GM18502 (cell line): ENCODE results near the gene TMEM176B.
"Not testable (repeated sequence)": the region's sequence is repeated elsewhere in the genome, so short reads cannot be mapped to it uniquely, and the experiment has no call there.

ENCODE experiments used
- ATAC-seq: cut with Tn5 transposase; IDR thresholded peaks from one replicate; pipeline ENCODE4 v1.9.1; 2021; ENCODE audit warnings: mild to moderate bottlenecking; ENCODE audit not compliant: unreplicated experiment, poor library complexity

Gene TMEM176B

DNA sequence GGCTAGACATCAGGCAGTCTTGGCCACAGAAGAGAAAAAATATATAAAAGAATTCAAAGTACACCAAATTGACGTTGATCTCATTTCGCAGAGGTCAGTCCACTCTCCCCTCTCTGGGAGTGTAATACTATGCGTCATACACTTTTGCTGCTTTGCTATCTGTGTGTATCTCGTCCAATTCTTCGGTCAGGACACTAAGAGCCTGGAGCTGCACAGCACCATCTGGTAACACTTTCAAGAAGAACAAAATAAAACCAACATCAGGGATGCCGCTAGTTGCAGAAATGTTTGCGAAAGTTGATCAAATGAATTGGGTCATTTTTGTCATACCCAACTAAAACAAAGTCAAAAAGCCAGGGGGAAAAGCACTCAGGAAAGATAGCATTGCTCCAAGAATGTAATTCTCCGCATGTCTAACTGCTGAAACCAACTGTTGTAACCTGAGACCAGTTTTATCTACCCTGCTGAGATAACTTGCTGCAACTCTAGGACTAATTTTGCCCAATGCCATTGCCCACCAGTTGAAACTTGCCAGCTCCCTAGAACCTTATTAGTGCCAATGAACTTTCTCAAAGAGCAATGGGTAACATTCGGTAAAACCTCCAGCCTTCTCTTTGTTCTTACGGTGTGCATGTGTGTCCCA lies 23.4 kb upstream of the TMEM176B start:
- no peak for ATAC-seq

DNA sequence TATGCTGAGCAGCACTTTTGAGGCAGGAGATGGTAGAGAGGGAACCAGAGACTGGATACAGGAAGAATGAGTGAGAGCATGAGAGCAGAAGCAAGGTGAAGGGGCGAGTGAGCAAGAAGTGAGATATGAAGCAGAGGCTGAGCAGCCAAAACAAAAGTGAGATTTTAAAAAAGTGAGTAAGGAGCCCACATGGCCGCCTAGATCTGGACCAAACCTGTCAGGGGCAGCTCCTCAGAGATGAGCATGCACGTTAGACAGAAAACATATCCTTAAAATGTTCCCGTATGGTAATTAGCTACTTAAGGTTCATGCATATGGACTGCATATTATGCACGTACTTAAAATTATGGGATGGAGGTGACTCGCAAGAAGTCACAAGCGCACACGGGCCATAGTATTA lies 22.9 kb upstream of the TMEM176B start:
- ATAC-seq, result no peak

DNA sequence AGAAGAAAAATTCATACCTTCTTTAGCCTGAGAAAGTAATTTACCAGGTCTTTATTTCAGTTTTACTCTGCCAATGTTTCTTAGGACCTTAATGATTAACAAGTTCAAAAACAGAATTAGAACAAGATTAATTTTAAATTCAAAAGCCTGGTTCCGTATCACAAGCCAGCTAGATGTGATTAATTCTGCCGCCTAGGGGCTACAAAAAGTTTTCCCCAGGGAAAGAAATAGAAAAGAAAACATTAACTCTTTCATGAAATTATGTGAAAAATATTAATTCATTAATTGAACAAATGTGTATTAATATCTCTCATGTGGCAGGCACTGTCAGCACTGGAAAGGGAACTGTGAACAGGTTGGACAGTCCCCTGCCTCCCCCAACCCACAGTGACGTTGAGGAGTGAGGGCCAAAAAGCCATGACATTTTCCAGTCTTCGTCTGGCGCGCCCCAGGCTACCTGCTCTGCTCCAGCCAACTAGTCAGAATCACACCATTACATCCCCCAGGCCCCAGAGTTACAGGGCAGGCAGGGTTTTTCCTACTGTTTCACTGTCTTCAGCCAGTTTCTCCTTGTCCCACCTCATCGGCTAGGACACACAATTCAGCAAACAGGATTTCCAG lies 20.5 kb upstream of the TMEM176B start:
- ATAC-seq, result no peak

- no peak for ATAC-seq
These were observed 20.0 kb upstream of the TMEM176B start for GRCh38 chr7:150820148-150820547.

DNA sequence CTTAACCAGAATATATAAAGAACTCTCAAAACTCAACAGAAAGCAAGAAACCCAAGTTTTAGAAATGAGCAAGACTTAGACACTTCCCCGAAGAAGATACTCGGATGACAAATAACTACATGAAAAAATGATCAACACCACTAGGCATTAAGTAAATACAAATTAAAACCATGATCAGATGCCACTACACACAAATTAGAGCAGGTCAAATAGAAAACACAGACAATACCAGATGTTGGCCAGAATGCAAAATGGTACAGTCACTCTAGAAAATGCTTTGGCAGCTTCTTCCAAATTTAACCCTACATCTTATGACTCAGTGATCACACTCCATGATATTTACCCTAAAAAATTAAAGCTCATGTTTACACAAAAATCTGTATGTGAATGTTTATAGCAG lies 18.8 kb upstream of the TMEM176B start:
- ATAC-seq, result no peak

- no peak for ATAC-seq
These were observed 14.3 kb upstream of the TMEM176B start for GRCh38 chr7:150814328-150815001.

DNA sequence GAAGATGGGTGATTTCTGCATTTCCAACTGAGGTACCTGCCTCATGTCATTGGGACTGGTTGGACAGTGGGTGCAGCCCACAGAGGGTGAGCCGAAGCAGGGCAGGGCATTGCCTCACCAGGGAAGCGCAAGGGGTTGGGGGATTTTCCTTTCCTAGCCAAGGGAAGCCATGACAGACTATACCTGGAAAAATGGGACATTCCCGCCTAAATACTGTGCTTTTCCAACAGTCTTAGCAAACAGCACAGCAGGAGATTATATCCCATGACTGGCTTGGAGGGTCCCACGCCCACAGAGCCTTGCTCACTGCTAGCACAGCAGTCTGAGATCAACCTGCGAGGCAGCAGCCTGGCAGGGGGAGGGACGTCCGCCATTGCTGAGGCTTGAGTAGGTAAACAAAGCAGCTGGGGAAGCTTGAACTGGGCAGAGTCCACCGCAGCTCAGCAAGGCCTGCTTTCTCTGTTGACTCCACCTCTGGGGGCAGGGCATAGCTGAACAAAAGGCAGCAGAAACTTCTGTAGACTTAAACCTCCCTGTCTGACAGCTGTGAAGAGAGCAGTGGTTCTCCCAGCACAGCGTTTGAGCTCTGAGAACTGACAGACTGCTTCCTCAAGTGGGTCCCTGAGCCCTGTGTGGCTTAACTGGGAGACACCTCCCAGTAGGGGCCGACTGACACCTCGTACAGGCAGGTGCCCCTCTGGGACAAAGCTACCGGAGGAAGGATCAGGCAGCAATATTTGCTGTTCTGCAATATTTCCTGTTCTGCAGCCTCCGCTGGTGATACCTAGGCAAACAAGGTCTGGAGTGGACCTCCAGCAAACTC lies 7.7 kb upstream of the TMEM176B start:
- ATAC-seq, result not testable (repeated sequence)

DNA sequence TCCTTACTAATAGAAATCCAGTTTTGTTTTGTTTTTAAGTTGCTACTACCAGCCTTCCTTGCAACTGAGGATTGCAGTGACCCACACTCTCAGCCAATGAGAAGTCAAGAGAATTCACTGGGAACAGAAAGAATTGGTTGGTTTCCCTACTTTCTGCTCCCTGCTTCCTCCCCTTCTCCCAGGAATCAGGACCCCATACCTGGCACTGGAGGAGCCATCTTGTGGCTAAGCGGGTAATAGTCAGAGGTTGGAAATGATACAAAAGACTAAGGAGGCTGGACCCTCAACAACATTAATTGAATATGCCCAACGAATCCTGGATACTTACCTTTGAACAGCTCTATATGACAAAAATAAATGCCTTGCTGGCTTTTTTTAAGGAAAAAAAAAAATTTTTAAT lies 6.7 kb upstream of the TMEM176B start:
- no peak for ATAC-seq

DNA sequence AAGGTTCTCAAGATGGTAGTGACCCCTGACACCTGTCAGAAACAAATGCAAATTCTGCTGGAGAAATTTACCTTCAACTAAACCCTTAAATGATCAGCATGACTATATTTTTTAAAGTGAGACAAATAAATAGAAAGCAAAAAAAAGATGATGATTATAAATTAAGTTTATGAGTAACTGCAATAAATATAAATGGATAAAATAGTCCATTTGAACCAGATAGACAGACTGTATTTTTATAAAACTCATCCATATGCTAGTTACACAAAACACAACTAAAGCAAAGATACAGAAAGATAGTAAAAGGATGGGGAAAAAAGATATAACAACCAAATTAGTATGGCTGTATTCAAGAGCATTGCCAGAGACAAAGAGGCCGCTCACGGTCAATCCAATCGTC lies 6.3 kb upstream of the TMEM176B start:
- ATAC-seq, result no peak

- ATAC-seq, result no peak
These were observed 5.7 kb upstream of the TMEM176B start for GRCh38 chr7:150805864-150806263.

GRCh38 chr7:150804802-150805201 lies 4.6 kb upstream of the TMEM176B start:
- no peak for ATAC-seq

DNA sequence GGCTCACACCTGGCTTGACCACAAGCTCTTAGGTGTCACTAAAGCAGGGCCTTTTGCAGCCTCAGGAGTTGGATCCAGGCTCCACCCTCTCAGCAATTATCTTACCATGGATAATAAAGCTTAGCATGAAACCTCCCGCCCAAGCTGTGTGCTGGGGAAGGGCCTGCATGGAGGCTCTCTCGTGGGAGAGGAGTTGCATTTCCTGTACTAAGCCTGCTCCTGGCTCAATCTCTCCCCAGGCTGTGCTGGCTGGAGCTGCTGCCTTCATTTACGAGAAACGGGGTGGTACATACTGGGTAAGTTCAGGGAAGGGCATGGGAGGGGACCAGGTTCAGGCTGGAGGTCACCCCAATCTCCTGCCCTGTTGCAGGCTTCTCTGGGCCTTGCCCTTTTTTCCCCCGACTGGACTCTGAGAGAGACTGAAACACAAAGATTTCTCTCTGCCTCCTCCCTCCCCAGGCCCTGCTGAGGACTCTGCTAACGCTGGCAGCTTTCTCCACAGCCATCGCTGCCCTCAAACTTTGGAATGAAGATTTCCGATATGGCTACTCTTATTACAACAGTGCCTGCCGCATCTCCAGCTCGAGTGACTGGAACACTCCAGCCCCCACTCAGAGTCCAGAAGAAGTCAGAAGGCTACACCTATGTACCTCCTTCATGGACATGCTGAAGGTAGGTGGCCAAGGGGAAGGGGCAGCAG lies 3.1 kb upstream of the TMEM176B start:
- no peak for ATAC-seq

- no peak for ATAC-seq
These were observed 2.0 kb upstream of the TMEM176B start for GRCh38 chr7:150801946-150802771.

- ATAC-seq, result no peak
These were observed 1.2 kb upstream of the TMEM176B start for GRCh38 chr7:150801242-150801945.

DNA sequence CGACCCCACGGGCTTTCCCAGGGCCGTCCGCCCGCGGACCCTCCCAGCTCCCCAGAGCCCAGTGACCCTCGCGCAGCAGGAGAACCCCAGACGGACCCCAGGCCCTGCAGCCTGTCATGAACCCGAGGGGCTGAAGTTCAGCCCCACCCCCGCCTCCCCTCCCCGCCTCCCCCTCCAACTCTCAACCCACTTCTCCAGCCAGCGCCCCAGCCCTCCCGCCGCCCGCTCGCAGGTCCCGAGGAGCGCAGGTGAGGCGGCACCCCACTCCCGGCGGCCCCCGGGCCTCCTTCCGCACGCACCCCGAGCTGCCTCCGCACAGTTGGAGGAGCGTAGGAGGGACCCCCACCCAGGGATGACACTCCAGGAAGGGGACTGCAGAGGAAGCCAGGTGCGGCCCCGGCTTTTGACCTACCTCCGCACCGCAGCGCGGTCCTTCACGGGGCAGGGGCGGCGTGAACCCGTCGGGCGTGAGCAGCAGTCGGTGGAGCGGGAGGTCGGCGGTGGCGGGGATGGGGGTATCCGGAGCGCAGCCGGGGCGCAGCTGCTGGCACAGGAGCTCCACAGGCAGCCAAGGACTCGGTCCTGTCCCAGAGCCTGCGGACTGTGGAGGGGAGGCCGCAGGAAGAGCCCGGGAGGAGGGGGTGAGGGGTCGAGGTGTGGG lies 547 bp upstream of the TMEM176B start, which contains the start of gene TMEM176A:
TSS of gene TMEM176A (plus strand) at position 189 of the 661 bp plus-strand sequence. CDS start 782 bp downstream, outside the sequence.
- ATAC-seq, result no peak

GRCh38 chr7:150799156-150799555 lies 1.0 kb downstream of the TMEM176B start:
- ATAC-seq, result no peak

GRCh38 chr7:150797661-150798060 lies 2.5 kb downstream of the TMEM176B start:
- no peak for ATAC-seq

DNA sequence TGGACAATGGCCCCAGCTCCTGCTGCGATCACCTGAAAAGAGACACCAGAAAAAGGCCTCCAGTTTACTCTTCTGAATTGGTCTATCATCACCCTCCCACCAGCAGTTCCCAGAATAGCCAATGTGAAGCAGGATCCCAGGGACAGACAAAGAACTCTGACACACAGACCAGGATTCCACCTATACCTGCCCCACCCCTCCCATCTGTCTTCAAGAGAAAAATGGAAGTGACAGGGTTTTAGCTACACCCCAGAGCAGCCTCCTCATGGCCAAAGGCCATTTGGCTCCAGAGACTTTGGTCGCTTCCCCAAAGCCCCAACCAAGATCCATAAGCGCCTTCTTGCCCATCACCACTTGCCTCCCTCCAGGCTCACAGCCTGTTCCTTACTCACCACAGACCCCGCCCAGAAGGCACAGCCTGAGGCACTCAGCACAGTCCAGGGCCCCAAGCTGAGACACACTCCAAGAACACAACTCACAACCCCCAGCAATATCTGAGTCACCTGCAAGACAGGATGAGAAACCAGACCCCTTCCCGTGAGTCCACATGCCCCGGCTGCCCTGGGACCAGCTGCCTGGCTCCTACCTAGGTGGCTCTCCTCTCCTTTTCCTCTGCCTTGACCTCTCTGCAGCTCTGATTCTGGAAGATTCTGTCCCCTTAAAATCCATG lies 6.5 kb downstream of the TMEM176B start:
- no peak for ATAC-seq
